ENCODE data around the gene ZNF346.

DNA sequence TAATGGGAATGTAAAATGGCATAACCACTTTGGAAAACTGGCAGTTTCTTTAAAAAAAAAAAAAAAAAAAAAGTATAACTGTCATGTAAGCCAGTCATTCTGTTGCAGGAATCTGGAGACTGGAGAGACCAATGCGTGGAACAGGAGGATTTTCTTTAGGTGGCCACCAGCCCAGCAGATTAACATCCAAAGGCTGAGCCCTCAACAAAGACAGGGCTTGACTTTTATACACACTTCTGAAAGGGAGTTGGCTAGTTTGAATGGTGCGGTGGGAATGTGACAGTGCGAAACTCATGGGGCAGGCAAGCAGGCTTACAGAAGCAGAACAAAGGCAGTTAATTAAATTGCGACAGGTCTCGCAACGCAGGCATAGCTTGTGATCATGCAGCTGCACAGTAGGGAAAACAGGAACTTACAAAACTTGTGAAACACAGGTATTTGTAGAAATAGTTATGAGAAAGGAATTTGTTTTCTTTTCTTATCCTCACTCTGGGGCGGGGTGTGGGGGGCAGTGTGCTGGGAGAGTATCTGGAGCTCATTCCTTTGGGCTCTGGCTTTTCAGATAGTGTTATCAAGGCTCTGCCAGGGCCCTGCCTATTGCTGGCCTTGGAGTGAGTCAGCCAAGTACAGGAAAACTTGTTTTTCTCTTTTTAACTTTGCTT is 27.9 kb upstream of the ZNF346 start:
- TF ChIP-seq POLR2AphosphoS5 (IDR thresholded peaks at IDR 0.05) (peak in 1 of 3 donors; percentile 12), POLR2A (IDR thresholded peaks at IDR 0.05) (no peak), EP300 (IDR thresholded peaks at IDR 0.05) (no peak)
- TF ChIP-seq, protein P1, sequence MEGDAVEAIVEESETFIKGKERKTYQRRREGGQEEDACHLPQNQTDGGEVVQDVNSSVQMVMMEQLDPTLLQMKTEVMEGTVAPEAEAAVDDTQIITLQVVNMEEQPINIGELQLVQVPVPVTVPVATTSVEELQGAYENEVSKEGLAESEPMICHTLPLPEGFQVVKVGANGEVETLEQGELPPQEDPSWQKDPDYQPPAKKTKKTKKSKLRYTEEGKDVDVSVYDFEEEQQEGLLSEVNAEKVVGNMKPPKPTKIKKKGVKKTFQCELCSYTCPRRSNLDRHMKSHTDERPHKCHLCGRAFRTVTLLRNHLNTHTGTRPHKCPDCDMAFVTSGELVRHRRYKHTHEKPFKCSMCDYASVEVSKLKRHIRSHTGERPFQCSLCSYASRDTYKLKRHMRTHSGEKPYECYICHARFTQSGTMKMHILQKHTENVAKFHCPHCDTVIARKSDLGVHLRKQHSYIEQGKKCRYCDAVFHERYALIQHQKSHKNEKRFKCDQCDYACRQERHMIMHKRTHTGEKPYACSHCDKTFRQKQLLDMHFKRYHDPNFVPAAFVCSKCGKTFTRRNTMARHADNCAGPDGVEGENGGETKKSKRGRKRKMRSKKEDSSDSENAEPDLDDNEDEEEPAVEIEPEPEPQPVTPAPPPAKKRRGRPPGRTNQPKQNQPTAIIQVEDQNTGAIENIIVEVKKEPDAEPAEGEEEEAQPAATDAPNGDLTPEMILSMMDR (IDR thresholded peaks at IDR 0.05): no peak
